GM06990 (cell line): ENCODE results near the gene ATP7B.

ENCODE experiments used
- DNase-seq: peaks from one replicate; pipeline ENCODE4 v3.0.0-alpha.2; 2011; ENCODE audit not compliant: insufficient read length; ENCODE audit errors: extremely low read depth
- H3K27me3 ChIP-seq: replicated peaks from 2 replicates; pipeline ENCODE4 v1.6.0; 2011; ENCODE audit warnings: low read length; ENCODE audit not compliant: control insufficient read depth, insufficient read depth
- H3K36me3 ChIP-seq: 2 replicates; pipeline ENCODE4 v1.5.1; 2011; ENCODE audit warnings: low read length; ENCODE audit not compliant: control insufficient read depth, insufficient read depth
- H3K4me3 ChIP-seq: replicated peaks from 2 replicates; pipeline ENCODE4 v1.5.1; 2011; ENCODE audit warnings: low read depth, mild to moderate bottlenecking, control low read depth, low read length
- TF ChIP-seq, protein P1 (sequence below): IDR thresholded peaks from 2 replicates; pipeline ENCODE4 v1.5.1; 2011; ENCODE audit warnings: low read length, control low read depth, mild to moderate bottlenecking, inconsistent platforms; ENCODE audit not compliant: insufficient read depth, poor library complexity, severe bottlenecking

Gene ATP7B

DNA sequence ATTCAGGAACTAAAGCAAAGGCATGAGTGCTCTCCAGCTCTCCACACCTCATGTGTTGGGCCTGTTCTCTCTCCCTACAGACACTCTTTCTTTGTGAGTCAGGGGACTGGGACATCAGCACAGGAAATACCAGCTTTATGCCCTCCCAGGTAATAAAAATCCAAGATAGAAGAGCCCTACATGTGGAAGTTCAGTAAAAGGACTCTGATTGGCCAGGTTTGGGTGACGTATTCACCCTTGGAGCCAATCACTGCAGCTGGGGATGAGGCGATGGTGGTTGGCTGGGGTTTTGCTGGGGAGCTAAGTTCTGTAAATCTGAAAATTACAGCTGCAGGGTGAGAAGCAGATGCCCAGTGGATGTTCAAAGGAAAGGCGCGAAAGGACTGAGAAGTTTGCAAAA is 117.0 kb downstream of the ATP7B start:
- TF ChIP-seq, protein P1, sequence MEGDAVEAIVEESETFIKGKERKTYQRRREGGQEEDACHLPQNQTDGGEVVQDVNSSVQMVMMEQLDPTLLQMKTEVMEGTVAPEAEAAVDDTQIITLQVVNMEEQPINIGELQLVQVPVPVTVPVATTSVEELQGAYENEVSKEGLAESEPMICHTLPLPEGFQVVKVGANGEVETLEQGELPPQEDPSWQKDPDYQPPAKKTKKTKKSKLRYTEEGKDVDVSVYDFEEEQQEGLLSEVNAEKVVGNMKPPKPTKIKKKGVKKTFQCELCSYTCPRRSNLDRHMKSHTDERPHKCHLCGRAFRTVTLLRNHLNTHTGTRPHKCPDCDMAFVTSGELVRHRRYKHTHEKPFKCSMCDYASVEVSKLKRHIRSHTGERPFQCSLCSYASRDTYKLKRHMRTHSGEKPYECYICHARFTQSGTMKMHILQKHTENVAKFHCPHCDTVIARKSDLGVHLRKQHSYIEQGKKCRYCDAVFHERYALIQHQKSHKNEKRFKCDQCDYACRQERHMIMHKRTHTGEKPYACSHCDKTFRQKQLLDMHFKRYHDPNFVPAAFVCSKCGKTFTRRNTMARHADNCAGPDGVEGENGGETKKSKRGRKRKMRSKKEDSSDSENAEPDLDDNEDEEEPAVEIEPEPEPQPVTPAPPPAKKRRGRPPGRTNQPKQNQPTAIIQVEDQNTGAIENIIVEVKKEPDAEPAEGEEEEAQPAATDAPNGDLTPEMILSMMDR = no peak
- Histone ChIP-seq H3K36me3 (no peaks in the 10 kb centered on the region), H3K4me3 (no peak overlapping the region), H3K27me3 (peaks cover 2% of the 10 kb centered on the region)
- DNase-seq = no peak

DNA sequence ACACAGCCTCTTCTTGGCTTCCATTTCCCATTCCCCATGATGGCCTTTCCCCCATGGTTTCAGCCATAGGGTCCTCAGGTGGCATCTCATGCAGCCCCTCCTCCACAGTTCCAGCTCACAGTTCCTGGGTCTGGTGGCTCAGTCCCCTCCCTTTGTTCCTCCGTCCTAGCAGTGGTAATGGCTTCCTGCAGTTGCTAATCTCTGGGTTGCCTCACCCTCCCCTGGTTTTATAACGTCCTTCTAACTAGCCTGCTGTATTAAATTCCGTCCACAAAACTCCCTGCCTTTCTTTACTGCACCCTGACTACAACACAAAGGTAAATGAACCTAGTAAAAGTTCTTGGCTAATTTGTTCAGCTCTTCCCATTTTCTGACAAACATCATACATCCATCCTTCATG is 118.6 kb downstream of the ATP7B start:
- Histone ChIP-seq H3K36me3 (no peaks in the 10 kb centered on the region), H3K27me3 (peaks cover 2% of the 10 kb centered on the region), H3K4me3 (no peak overlapping the region)
- TF ChIP-seq, protein P1 = no peak
- no peak for DNase-seq

DNA sequence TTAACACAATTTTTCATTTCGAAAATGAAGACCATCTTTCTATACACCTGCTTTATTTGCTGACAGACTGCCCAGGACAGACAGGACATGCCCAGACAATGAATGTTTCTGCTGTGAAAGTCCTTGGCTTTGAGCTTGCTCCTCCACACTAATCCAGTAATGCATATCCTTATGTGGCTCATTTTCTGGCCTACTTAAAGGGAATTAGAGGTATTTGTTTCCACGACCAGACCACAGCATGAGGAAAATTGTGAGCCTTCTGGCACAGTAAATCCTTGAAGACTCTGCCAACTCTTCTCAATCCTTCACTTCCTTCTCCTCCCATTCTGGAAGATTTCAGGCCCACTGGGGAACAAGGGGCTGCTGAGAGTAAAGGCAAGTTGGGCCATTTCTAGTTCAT is 123.8 kb downstream of the ATP7B start:
- no peak for DNase-seq
- no peaks in the 10 kb centered on the region; the same call in none of the 2 replicates for H3K27me3 ChIP-seq
- H3K4me3 ChIP-seq = no peak overlapping the region
- TF ChIP-seq, protein P1 = no peak
- H3K36me3 ChIP-seq = no peaks in the 10 kb centered on the region

DNA sequence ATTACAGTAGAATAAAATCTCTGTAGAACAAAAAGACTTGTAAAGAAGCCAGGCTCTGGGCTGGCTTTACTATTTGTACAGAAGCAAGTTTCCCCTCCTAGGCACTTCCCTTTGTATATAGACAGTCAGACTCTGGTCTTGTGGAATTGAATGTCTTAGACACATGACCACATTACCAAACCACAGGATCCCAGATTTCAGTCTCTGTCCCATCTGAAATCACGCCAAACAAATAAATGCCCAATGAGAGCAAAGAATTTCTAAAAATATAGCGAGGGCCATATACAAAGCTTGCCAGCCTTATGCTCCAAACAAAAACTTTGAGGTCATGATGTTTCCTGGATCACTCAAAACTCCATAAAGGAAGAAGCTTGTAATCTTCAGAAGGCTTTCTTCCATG is 125.6 kb downstream of the ATP7B start:
- no peak overlapping the region for H3K4me3 ChIP-seq
- no peak for DNase-seq
- TF ChIP-seq, protein P1 = no peak
- H3K27me3 ChIP-seq = no peaks in the 10 kb centered on the region; the same call in 1 of the 2 replicates
- no peaks in the 10 kb centered on the region for H3K36me3 ChIP-seq

DNA sequence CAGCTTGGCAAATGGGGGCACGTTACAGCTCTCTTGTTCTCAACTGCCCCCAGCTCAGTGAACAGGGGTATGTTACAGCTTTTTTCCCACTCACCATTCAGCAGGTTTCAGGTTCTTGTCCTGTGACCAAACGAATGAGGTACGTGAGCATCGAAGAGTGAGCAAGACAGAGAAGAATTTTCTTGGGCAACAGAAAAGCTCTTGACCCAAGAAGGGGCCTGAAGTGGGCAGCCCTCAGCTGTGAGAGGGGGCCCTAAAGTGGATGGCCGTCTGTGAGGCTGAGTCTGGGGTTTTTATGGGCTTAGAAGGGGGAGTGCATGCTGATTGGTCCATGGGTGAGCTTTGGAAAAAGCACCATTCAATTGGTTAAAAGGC is 128.0 kb downstream of the ATP7B start:
- H3K27me3 ChIP-seq = no peaks in the 10 kb centered on the region
- no peaks in the 10 kb centered on the region for H3K36me3 ChIP-seq
- TF ChIP-seq, protein P1 = no peak
- H3K4me3 ChIP-seq = no peak overlapping the region
- no peak for DNase-seq
